Activated T-helper 1 cell treated with anti-CD3 and anti-CD28 coated beads, Interleukin-12 subunit alpha, Interleukin-12 subunit beta, Interleukin-2, Interleukin-4 antibody, amounts not matched to agents 30 ng/mL and 10 ng/mL and 1 ng/mL, durations not matched to agents 14 hours and 24 hours and 36 hours (primary cell): ENCODE measurements around the gene GRID1. TPM values are rescaled to one million over a fixed set of nuclear protein-coding genes. Genes with fewer than 3 reads are reported as not detected.

Experiments used
- DNase-seq: peaks from one replicate; pipeline ENCODE4 v3.0.0; 2021; ENCODE audit warnings: low spot score
- H3K27ac Mint-ChIP-seq: one replicate; pipeline ENCODE4 v1.8.0; 2021; ENCODE audit warnings: mild to moderate bottlenecking, mixed read lengths
- H3K27me3 Mint-ChIP-seq: one replicate; pipeline ENCODE4 v1.8.0; 2022; ENCODE audit warnings: mild to moderate bottlenecking, moderate library complexity, mixed read lengths; ENCODE audit not compliant: insufficient read depth
- H3K36me3 Mint-ChIP-seq: one replicate; pipeline ENCODE4 v1.8.0; 2021; ENCODE audit warnings: low read depth, mixed read lengths
- H3K4me1 Mint-ChIP-seq: one replicate; pipeline ENCODE4 v1.8.0; 2021; ENCODE audit warnings: low read depth, mixed read lengths
- H3K4me3 Mint-ChIP-seq: one replicate; pipeline ENCODE4 v1.8.0; 2021; ENCODE audit warnings: mild to moderate bottlenecking, moderate library complexity, mixed read lengths
- H3K9me3 Mint-ChIP-seq: one replicate; pipeline ENCODE4 v1.8.0; 2021; ENCODE audit warnings: mixed read lengths
- intact Hi-C: fragments of 100-400 bp; cut with micrococcal nuclease; formaldehyde crosslinking; loops from one replicate; pipeline ENCODE4 v1.15.1; 2024
- total RNA-seq: library from RNA; stranded (reverse); gene quantifications from 2 replicates; pipeline ENCODE4 v1.2.3, GENCODE V29; 2022

Gene GRID1
- total RNA-seq, 1 donor from 2014 or later = not detected

GRCh38 chr10:85600744-85601081 is 765.9 kb downstream of the GRID1 start:
- Mint-ChIP-seq H3K9me3 (no peaks in the 10 kb centered on the region), H3K4me1 (peaks cover 17% of the 10 kb centered on the region), H3K27me3 (peaks cover 15% of the 10 kb centered on the region), H3K36me3 (no peaks in the 10 kb centered on the region), H3K4me3 (no peak overlapping the region), H3K27ac (no peak overlapping the region)
- intact Hi-C loops = no loop called here
- DNase-seq = no peak

DNA sequence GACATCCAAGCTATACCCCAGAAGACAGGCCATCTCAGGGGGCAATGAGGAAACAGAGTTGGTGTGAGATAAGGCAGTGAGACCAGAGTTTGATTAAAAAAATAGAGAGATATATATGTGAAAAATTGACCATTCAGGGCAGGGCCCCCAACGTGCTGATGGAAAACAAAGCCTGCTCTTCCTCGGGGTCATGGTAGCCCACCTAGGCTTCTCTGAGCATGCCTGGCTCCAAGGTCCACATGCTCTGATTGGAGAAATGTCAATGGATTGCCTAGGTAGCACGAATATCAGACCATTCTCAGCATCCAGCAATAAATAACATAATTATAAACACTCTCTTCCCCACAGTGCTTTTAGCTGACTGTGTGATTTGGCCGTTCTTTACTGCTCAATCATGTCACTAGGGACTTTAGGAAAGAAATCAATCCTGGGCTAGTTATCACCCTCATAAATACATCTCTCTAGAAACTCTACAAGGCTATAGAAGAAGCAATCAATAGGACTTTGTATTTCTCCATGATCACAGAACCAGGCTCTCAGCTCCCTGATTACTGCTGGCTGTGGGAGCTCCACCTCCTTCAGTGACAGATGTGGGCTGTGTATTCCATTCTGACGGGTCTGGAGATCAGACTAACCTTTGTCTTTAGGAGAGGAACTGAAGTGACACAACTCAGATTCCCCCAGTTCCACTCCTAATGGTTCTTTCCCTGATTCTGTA is 766.4 kb downstream of the GRID1 start:
- Mint-ChIP-seq H3K4me3 (no peak overlapping the region), H3K36me3 (no peaks in the 10 kb centered on the region), H3K4me1 (peaks cover 17% of the 10 kb centered on the region), H3K27ac (no peak overlapping the region), H3K9me3 (no peaks in the 10 kb centered on the region), H3K27me3 (peaks cover 11% of the 10 kb centered on the region)
- intact Hi-C loops = no loop called here
- no peak for DNase-seq

DNA sequence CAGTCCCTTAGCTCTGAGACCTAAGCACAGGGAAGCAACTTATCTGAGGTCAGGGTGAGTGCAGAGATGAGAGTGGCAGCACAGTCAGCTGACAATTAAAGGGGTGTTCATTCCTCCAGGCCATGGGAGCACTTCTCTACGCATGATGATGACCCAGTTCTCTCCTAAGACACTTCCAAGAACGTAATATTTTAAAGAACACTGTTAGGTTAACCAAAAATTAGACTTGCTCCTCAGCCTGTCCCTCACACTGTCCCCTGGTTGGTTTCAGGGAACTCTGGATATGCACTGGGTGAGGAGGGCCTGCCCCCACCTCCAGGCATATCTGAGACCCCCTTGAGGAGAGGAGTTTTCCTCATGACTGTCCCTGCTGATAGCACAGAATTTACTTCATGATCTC is 767.5 kb downstream of the GRID1 start:
- intact Hi-C loops = no loop called here
- no peaks in the 10 kb centered on the region for H3K9me3 Mint-ChIP-seq

DNA sequence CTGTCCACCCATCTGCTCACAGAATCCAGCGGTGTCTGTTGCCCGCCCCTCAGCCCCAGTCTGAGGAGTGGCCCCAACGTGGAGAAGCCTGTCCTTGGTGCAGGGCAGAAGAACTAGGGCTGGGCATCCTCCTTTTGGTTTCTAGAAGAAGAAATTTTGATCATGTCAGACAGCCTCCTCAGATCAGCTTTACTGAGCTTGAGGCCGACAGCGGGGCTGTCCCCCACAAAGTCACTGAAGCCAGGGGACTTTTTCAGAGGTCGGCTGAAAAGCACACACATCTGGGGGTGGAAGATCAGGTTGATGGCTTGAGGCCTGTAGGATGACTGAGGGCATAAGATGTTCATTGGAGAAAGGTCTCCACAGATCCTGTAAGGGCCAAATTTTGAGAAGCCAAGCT is 767.9 kb downstream of the GRID1 start:
- peaks cover 4% of the 10 kb centered on the region for H3K27me3 Mint-ChIP-seq
- H3K27ac Mint-ChIP-seq = no peak overlapping the region
- intact Hi-C loops = no loop called here
- peaks cover 24% of the 10 kb centered on the region for H3K4me1 Mint-ChIP-seq
- H3K4me3 Mint-ChIP-seq = no peak overlapping the region
- no peaks in the 10 kb centered on the region for H3K9me3 Mint-ChIP-seq
- H3K36me3 Mint-ChIP-seq = no peaks in the 10 kb centered on the region
- no peak for DNase-seq

More for the DNA sequence above, 767.5 kb downstream of the GRID1 start:
- H3K27me3 Mint-ChIP-seq = peaks cover 5% of the 10 kb centered on the region
- H3K4me3 Mint-ChIP-seq = no peak overlapping the region
- H3K27ac Mint-ChIP-seq = no peak overlapping the region
- peaks cover 24% of the 10 kb centered on the region for H3K4me1 Mint-ChIP-seq
- DNase-seq = no peak
- H3K36me3 Mint-ChIP-seq = no peaks in the 10 kb centered on the region

DNA sequence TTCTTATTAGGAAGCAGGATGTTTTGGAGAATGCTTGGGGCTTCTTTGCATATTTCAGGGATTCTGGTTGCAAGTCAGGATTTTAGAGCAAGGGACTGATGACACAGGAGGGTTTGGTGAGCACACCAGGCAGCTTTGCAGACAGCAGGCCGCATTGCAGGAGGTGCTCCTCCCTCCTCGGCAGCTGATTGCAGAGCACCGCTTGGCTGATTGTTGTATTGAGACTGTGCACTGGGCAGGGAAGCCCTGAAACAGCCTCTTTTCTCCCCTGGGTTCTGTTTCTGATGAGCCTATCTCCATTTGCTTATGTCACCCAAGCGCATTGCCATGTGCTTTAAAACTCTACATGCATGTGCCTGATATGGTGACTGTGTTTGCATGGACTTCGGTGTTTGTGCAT is 769.6 kb downstream of the GRID1 start:
- Mint-ChIP-seq H3K36me3 (no peaks in the 10 kb centered on the region), H3K27me3 (peaks cover 3% of the 10 kb centered on the region), H3K27ac (no peak overlapping the region), H3K9me3 (no peaks in the 10 kb centered on the region), H3K4me1 (peaks cover 16% of the 10 kb centered on the region), H3K4me3 (no peak overlapping the region)
- no peak for DNase-seq
- intact Hi-C loops = no loop called here

DNA sequence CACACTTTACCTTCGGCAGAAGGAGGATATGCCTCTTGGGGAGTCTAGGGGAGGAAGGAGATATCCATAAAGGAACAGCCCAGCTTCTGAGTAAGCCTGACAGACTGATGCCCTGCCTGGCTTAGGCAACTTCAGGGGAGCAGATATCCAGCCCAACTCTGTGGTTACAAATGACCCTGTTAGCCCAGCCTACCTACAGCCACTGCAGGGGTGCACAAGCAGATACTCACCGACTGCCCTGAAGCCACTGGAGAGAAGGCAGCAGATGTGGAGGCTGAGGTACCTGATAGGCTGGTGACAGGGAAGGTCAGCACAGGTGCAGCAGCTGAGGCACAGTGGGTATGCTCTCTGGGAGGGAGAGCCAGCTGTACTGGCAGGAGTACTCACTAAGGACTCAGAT is 770.2 kb downstream of the GRID1 start:
- H3K4me3 Mint-ChIP-seq = no peak overlapping the region
- H3K4me1 Mint-ChIP-seq = peaks cover 16% of the 10 kb centered on the region
- H3K27ac Mint-ChIP-seq = no peak overlapping the region
- H3K36me3 Mint-ChIP-seq = no peaks in the 10 kb centered on the region
- peaks cover 3% of the 10 kb centered on the region for H3K27me3 Mint-ChIP-seq
- no peaks in the 10 kb centered on the region for H3K9me3 Mint-ChIP-seq
- intact Hi-C loops = no loop called here
- no peak for DNase-seq

GRCh38 chr10:85594239-85594638 is 772.4 kb downstream of the GRID1 start:
- Mint-ChIP-seq H3K36me3 (no peaks in the 10 kb centered on the region), H3K27ac (no peak overlapping the region), H3K4me3 (no peak overlapping the region), H3K27me3 (peaks cover under 1% of the 10 kb centered on the region), H3K4me1 (peaks cover 16% of the 10 kb centered on the region), H3K9me3 (no peaks in the 10 kb centered on the region)
- DNase-seq = no peak
- intact Hi-C loops = no loop called here

GRCh38 chr10:85593226-85593772 is 773.3 kb downstream of the GRID1 start:
- Mint-ChIP-seq H3K4me1 (peaks cover 16% of the 10 kb centered on the region), H3K4me3 (no peak overlapping the region), H3K27ac (no peak overlapping the region), H3K9me3 (no peaks in the 10 kb centered on the region), H3K27me3 (peaks cover 5% of the 10 kb centered on the region), H3K36me3 (no peaks in the 10 kb centered on the region)
- no peak for DNase-seq
- intact Hi-C loops = no loop called here

GRCh38 chr10:85581371-85581770 is 785.2 kb downstream of the GRID1 start:
- no peaks in the 10 kb centered on the region for H3K36me3 Mint-ChIP-seq
- no peak for DNase-seq
- H3K27me3 Mint-ChIP-seq = no peaks in the 10 kb centered on the region
- no peaks in the 10 kb centered on the region for H3K4me1 Mint-ChIP-seq
- H3K27ac Mint-ChIP-seq = no peak overlapping the region
- H3K9me3 Mint-ChIP-seq = no peaks in the 10 kb centered on the region
- no peak overlapping the region for H3K4me3 Mint-ChIP-seq
- intact Hi-C loops = no loop called here

- H3K36me3 Mint-ChIP-seq = no peaks in the 10 kb centered on the region
- intact Hi-C loops = no loop called here
These were observed 786.0 kb downstream of the GRID1 start for GRCh38 chr10:85580585-85580984.

GRCh38 chr10:85578860-85579259 is 787.7 kb downstream of the GRID1 start:
- H3K27ac Mint-ChIP-seq = no peak overlapping the region
- no peaks in the 10 kb centered on the region for H3K36me3 Mint-ChIP-seq
- H3K4me3 Mint-ChIP-seq = no peak overlapping the region
- H3K27me3 Mint-ChIP-seq = no peaks in the 10 kb centered on the region
- DNase-seq = no peak
- H3K9me3 Mint-ChIP-seq = no peaks in the 10 kb centered on the region
- intact Hi-C loops = no loop called here
- H3K4me1 Mint-ChIP-seq = no peaks in the 10 kb centered on the region

More at GRCh38 chr10:85580585-85580984, 786.0 kb downstream of the GRID1 start:
- DNase-seq = no peak
- Mint-ChIP-seq H3K9me3 (no peaks in the 10 kb centered on the region), H3K4me1 (no peaks in the 10 kb centered on the region), H3K27ac (no peak overlapping the region), H3K27me3 (no peaks in the 10 kb centered on the region), H3K4me3 (no peak overlapping the region)

DNA sequence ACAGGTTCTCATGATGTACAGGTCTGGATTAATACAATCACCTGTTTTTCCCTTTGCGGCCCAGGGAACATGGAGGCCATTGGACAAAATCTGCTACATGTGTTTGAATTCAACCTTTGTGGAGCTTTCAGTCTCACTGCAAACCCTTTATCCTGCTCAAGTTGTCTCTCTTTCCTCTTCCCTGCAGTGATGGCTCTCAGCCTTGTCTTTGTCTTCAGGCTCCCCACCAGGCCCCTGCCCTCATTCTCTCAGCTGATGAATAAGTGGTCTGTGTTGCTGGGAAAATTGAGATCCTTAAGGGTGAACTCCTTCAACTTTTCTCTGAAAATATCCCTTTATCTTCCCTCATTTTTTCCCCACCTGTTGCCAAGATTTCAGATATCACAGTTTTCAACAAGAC is 791.2 kb downstream of the GRID1 start:
- H3K4me1 Mint-ChIP-seq = no peaks in the 10 kb centered on the region
- no peaks in the 10 kb centered on the region for H3K27me3 Mint-ChIP-seq
- H3K27ac Mint-ChIP-seq = no peak overlapping the region
- intact Hi-C loops = no loop called here
- no peak overlapping the region for H3K4me3 Mint-ChIP-seq
- no peaks in the 10 kb centered on the region for H3K9me3 Mint-ChIP-seq
- no peaks in the 10 kb centered on the region for H3K36me3 Mint-ChIP-seq
- no peak for DNase-seq

- Mint-ChIP-seq H3K36me3 (no peaks in the 10 kb centered on the region), H3K4me1 (no peaks in the 10 kb centered on the region), H3K4me3 (no peak overlapping the region), H3K27me3 (peaks cover 5% of the 10 kb centered on the region), H3K9me3 (no peaks in the 10 kb centered on the region), H3K27ac (no peak overlapping the region)
- intact Hi-C loops = no loop called here
- no peak for DNase-seq
These were observed 795.7 kb downstream of the GRID1 start for GRCh38 chr10:85570871-85571270.

GRCh38 chr10:85565381-85565780 is 801.2 kb downstream of the GRID1 start:
- Mint-ChIP-seq H3K36me3 (no peaks in the 10 kb centered on the region), H3K27ac (no peak overlapping the region), H3K4me3 (no peak overlapping the region), H3K4me1 (no peaks in the 10 kb centered on the region), H3K9me3 (no peaks in the 10 kb centered on the region), H3K27me3 (peaks cover 5% of the 10 kb centered on the region)
- intact Hi-C loops = no loop called here
- no peak for DNase-seq
